ENCODE measurements around the gene SLC39A9.

GRCh38 chr14:69392481-69392880 lies 6.0 kb upstream of the SLC39A9 start:
- TF ChIP-seq GATA2 (IDR thresholded peaks at IDR 0.05; ENCODE audit: low read depth, low read length) (no peak), GATA3 (IDR thresholded peaks at IDR 0.05; ENCODE audit: low read depth, low read length) (no peak)
